SK-N-SH (cell line): Measurements from ENCODE around the gene GARNL3. TPM values are rescaled to one million over a fixed set of nuclear protein-coding genes. Genes with fewer than 3 reads are reported as not detected.

ENCODE experiments used
- CTCF ChIA-PET: fragments of 300-600, 350-600 bp; formaldehyde crosslinking; extraction: SDS; loops from one replicate; lab custom pipeline; 2021; lab: Yijun Ruan, JAX
- POLR2A ChIA-PET: fragments of 350-600 bp; sonication (Branson Sonifier 250); formaldehyde crosslinking; extraction: SDS; loops from one replicate; lab custom pipeline; 2020; ENCODE audit warnings: antibody characterized with exemption, inconsistent platforms; lab: Yijun Ruan, JAX
- DNase-seq: peaks from one replicate; pipeline ENCODE4 v3.0.0; 2012
- H2AFZ ChIP-seq: fragments of 200-600 bp; sonication (generic); 2 replicates; pipeline ENCODE4 v1.8.1; 2016; ENCODE audit warnings: antibody characterized with exemption, mild to moderate bottlenecking, low read depth
- H3F3A ChIP-seq: fragments of 200-600 bp; sonication (generic); replicated peaks from 2 replicates; pipeline ENCODE3; 2016; ENCODE audit warnings: antibody characterized with exemption, mild to moderate bottlenecking; ENCODE audit not compliant: insufficient read depth
- H3K27ac ChIP-seq, 2 experiments: fragments of 200-500 bp in 1 of 2; fragments of 200-600 bp in 1 of 2; sonication (Bioruptor generic) in 1 of 2; sonication (generic), shearing (Covaris generic) in 1 of 2; 2 replicates each; pipeline versions ENCODE4 v1.5.1 to v1.6.1; 2014 to 2016; ENCODE audit warnings: low read depth in 2 of 2, inconsistent platforms in 1 of 2, low read length in 1 of 2, mild to moderate bottlenecking in 1 of 2, mixed read lengths in 1 of 2
- H3K27me3 ChIP-seq: fragments of 200-600 bp; sonication (generic), shearing (Covaris generic); 2 replicates; pipeline ENCODE4 v1.6.1; 2016; ENCODE audit warnings: mixed run types; ENCODE audit not compliant: insufficient read depth
- H3K36me3 ChIP-seq, 2 experiments: fragments of 200-500 bp in 1 of 2; fragments of 200-600 bp in 1 of 2; sonication (Bioruptor generic) in 1 of 2; sonication (generic) in 1 of 2; replicated peaks in 1 of 2; 2 replicates each; pipeline versions ENCODE3 to v1.5.1; 2014 to 2016; ENCODE audit warnings: low read length in 1 of 2, mild to moderate bottlenecking in 1 of 2; ENCODE audit not compliant: insufficient read depth in 2 of 2, control insufficient read depth in 1 of 2
- H3K4me1 ChIP-seq, 2 experiments: fragments of 200-500 bp in 1 of 2; fragments of 200-600 bp in 1 of 2; sonication (Bioruptor generic) in 1 of 2; sonication (generic), shearing (Covaris generic) in 1 of 2; 2 replicates each; pipeline versions ENCODE4 v1.5.1 to v1.6.1; 2014 to 2016; ENCODE audit warnings: low read depth in 1 of 2, low read length in 1 of 2, mixed run types in 1 of 2; ENCODE audit not compliant: insufficient read depth in 2 of 2, control insufficient read depth in 1 of 2
- H3K4me2 ChIP-seq: fragments of 200-600 bp; sonication (generic), shearing (Covaris generic); 2 replicates; pipeline ENCODE4 v1.6.1; 2017; ENCODE audit warnings: mixed run types
- H3K4me3 ChIP-seq, 2 experiments: fragments of 200-500 bp in 1 of 2; fragments of 200-600 bp in 1 of 2; sonication (Bioruptor generic) in 1 of 2; sonication (generic), shearing (Covaris generic) in 1 of 2; 2 replicates each; pipeline versions ENCODE4 v1.5.1 to v1.8.1; 2014 to 2016; ENCODE audit warnings: low read depth in 2 of 2, inconsistent platforms in 1 of 2, low read length in 1 of 2, mild to moderate bottlenecking in 1 of 2, mixed read lengths in 1 of 2, moderate library complexity in 1 of 2
- H3K79me2 ChIP-seq: fragments of 200-600 bp; sonication (generic); 2 replicates; pipeline ENCODE4 v1.8.1; 2017; ENCODE audit warnings: mild to moderate bottlenecking; ENCODE audit not compliant: insufficient read depth
- H3K9ac ChIP-seq: fragments of 200-600 bp; sonication (generic); 2 replicates; pipeline ENCODE4 v1.6.1; 2017; ENCODE audit warnings: mixed run types
- H3K9me2 ChIP-seq: fragments of 200-600 bp; sonication (generic); 2 replicates; pipeline ENCODE4 v1.6.1; 2017; ENCODE audit warnings: mixed run types
- H3K9me3 ChIP-seq: fragments of 200-600 bp; sonication (generic); 2 replicates; pipeline ENCODE4 v1.6.1; 2017; ENCODE audit warnings: mixed run types, mild to moderate bottlenecking, moderate library complexity
- H4K20me1 ChIP-seq: fragments of 200-600 bp; sonication (generic); 2 replicates; pipeline ENCODE4 v1.6.1; 2017; ENCODE audit warnings: mild to moderate bottlenecking, mixed run types; ENCODE audit not compliant: insufficient read depth
- EZH2phosphoT487 ChIP-seq: fragments of 200-600 bp; sonication (generic); IDR thresholded peaks from 2 replicates; pipeline ENCODE4 v1.6.1; 2017; ENCODE audit warnings: low read depth, mixed run types, mild to moderate bottlenecking, antibody characterized with exemption, moderate library complexity, borderline replicate concordance
- FOXM1 ChIP-seq: IDR thresholded peaks from 2 replicates; pipeline ENCODE4 v1.4.0; 2012; ENCODE audit warnings: low read depth, mild to moderate bottlenecking
- JUND ChIP-seq: IDR thresholded peaks from 2 replicates; pipeline ENCODE4 v1.4.0; 2012
- MEF2A ChIP-seq: IDR thresholded peaks from 2 replicates; pipeline ENCODE4 v1.4.0; 2012; ENCODE audit warnings: low read depth, borderline replicate concordance
- MXI1 ChIP-seq: IDR thresholded peaks from 2 replicates; pipeline ENCODE4 v1.6.1; 2012; ENCODE audit warnings: mild to moderate bottlenecking, low read depth, low read length, improper control_type of control experiment
- NFIC ChIP-seq: IDR thresholded peaks from 2 replicates; pipeline ENCODE4 v1.4.0; 2012; ENCODE audit warnings: borderline replicate concordance
- NRF1 ChIP-seq: IDR thresholded peaks from 2 replicates; pipeline ENCODE4 v1.6.1; 2012; ENCODE audit warnings: low read depth, mild to moderate bottlenecking, low read length
- POLR2AphosphoS5 ChIP-seq: IDR thresholded peaks from 2 replicates; pipeline ENCODE4 v1.6.1; 2012; ENCODE audit warnings: low read depth, low read length
- RAD21 ChIP-seq: IDR thresholded peaks from 2 replicates; pipeline ENCODE4 v1.6.1; 2012; ENCODE audit warnings: mild to moderate bottlenecking, low read length
- RCOR1 ChIP-seq: fragments of 150-350 bp; IDR thresholded peaks from 2 replicates; pipeline ENCODE4 v1.6.1; 2017; ENCODE audit warnings: antibody characterized with exemption, low read length
- SIN3A ChIP-seq: IDR thresholded peaks from 2 replicates; pipeline ENCODE4 v1.6.1; 2012; ENCODE audit warnings: low read depth, mild to moderate bottlenecking, low read length, moderate library complexity, borderline replicate concordance
- SMC3 ChIP-seq: IDR thresholded peaks from 2 replicates; pipeline ENCODE4 v1.6.1; 2012; ENCODE audit warnings: low read depth, low read length, improper control_type of control experiment
- TCF12 ChIP-seq: IDR thresholded peaks from 2 replicates; pipeline ENCODE4 v1.4.0; 2012
- TEAD4 ChIP-seq: IDR thresholded peaks from 2 replicates; pipeline ENCODE4 v1.4.0; 2012; ENCODE audit warnings: mild to moderate bottlenecking, borderline replicate concordance; ENCODE audit not compliant: insufficient read depth
- YY1 ChIP-seq: IDR thresholded peaks from 2 replicates; pipeline ENCODE4 v1.4.0; 2012; ENCODE audit warnings: low read depth, mild to moderate bottlenecking
- WGBS: methylation state at CpG from one replicate; pipeline ENCODE4 v1.1.6; 2017; ENCODE audit warnings: low lambda C conversion rate; 5-methylcytosine and 5-hydroxymethylcytosine counted together
- polyA plus RNA-seq, 3 experiments: library from polyadenylated mRNA; depleted of rRNA; stranded (reverse); fragments of >200 nt; gene quantifications; 2 replicates each; pipeline ENCODE4 v1.2.3, GENCODE V29; 2012
- TF ChIP-seq, protein P1 (sequence below): fragments of 150-350 bp; IDR thresholded peaks from 2 replicates; pipeline ENCODE4 v1.6.1; 2016; ENCODE audit warnings: mild to moderate bottlenecking, low read depth, low read length
- TF ChIP-seq, protein P2 (sequence below): IDR thresholded peaks from 2 replicates; pipeline ENCODE4; 2012
- TF ChIP-seq, protein P3 (sequence below): IDR thresholded peaks from 2 replicates; pipeline ENCODE4 v1.6.1; 2012; ENCODE audit warnings: mild to moderate bottlenecking, low read depth, low read length, moderate library complexity
- TF ChIP-seq, protein P4 (sequence below): IDR thresholded peaks from 2 replicates; pipeline ENCODE4 v1.4.0; 2012; ENCODE audit warnings: low read depth, borderline replicate concordance

The GARNL3 gene
- polyA plus RNA-seq, 1 of the 3 experiments (the other 2 are of a cell fraction), result 9.1 TPM

DNA sequence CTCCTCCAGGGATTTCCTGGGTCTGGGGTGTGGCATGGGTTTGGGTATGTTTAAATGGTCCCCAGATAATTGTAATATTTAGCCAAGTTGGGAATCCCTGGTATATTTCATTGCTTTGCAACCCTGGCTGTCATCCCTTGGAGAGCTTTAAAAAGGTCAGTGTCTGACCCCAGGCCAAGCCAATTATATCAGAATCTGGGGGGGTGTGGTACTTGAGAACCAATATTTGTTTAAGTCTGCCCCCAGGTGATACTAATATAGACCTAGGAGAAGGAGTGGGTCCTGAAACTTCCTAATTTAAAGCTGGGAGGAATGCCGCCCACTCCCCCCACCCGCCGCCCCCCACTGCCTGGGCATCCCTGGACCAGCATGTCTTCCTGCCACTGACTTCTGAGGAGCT, 94.2 kb downstream of the GARNL3 start:
- H3K4me3 ChIP-seq, result no peak overlapping the region
- H3K36me3 ChIP-seq, result peaks cover 0 to 11% of the 10 kb centered on the region in 2 experiments
- no peaks in the 10 kb centered on the region for H3K9me3 ChIP-seq
- no peaks in the 10 kb centered on the region for H4K20me1 ChIP-seq
- H3K27me3 ChIP-seq, result no peaks in the 10 kb centered on the region
- no peak overlapping the region for H3K4me2 ChIP-seq
- H3K9ac ChIP-seq, result no peak overlapping the region
- H2AFZ ChIP-seq, result no peak overlapping the region
- no CpG with 5 or more reads among the region's 3 CpGs for WGBS
- DNase-seq, result no peak
- no peaks in the 10 kb centered on the region for H3F3A ChIP-seq
- TF ChIP-seq, protein P1, sequence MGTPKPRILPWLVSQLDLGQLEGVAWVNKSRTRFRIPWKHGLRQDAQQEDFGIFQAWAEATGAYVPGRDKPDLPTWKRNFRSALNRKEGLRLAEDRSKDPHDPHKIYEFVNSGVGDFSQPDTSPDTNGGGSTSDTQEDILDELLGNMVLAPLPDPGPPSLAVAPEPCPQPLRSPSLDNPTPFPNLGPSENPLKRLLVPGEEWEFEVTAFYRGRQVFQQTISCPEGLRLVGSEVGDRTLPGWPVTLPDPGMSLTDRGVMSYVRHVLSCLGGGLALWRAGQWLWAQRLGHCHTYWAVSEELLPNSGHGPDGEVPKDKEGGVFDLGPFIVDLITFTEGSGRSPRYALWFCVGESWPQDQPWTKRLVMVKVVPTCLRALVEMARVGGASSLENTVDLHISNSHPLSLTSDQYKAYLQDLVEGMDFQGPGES, result no peak
- no peak for TF ChIP-seq RAD21
- TF ChIP-seq, protein P2, sequence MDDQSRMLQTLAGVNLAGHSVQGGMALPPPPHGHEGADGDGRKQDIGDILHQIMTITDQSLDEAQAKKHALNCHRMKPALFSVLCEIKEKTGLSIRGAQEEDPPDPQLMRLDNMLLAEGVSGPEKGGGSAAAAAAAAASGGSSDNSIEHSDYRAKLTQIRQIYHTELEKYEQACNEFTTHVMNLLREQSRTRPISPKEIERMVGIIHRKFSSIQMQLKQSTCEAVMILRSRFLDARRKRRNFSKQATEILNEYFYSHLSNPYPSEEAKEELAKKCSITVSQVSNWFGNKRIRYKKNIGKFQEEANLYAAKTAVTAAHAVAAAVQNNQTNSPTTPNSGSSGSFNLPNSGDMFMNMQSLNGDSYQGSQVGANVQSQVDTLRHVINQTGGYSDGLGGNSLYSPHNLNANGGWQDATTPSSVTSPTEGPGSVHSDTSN, result no peak
- TF ChIP-seq NRF1, result no peak
- no peak for TF ChIP-seq MXI1
- no peak for TF ChIP-seq TCF12
- no peak for TF ChIP-seq FOXM1
- TF ChIP-seq JUND, result no peak
- no peaks in the 10 kb centered on the region for H3K9me2 ChIP-seq
- H3K79me2 ChIP-seq, result no peaks in the 10 kb centered on the region
- no peak overlapping the region for H3K27ac ChIP-seq
- ChIA-PET POLR2A (no interaction called here), CTCF (interaction anchor here (1.8 kb wide), 1 partner anchor 13 kb away, joined by 7 read pairs; no protein-coding TSS in a partner anchor)
- H3K4me1 ChIP-seq, result peaks cover 0 to 13% of the 10 kb centered on the region in 2 experiments; a peak in 1 of 4 replicates

DNA sequence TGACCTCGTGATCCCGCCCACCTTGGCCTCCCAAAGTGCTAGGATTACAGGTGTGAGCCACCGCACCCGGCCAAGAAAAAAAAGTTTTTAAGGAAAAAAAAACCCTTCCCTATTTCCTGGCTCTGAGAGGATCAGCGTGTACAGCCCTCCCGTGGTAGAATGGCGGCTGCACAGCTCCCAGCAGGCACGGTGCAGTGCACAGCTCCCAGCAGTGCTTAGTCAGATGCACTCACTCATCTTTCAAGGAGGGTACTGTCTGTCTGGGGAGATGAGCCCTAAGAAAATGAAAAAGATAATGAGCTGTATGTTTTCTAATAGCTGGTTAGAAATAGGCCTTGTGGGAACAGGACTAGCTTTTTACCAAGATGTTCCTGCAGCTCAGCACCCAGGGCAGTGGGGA, 95.7 kb downstream of the GARNL3 start:
- Histone ChIP-seq H3K79me2 (no peaks in the 10 kb centered on the region), H3K9me3 (no peaks in the 10 kb centered on the region), H3K27me3 (no peaks in the 10 kb centered on the region), H3K4me2 (no peak overlapping the region), H3K4me1 (peaks cover 0 to 13% of the 10 kb centered on the region in 2 experiments; a peak in 1 of 4 replicates), H3K36me3 (peaks cover 0 to 11% of the 10 kb centered on the region in 2 experiments), H3F3A (no peaks in the 10 kb centered on the region), H3K9me2 (no peaks in the 10 kb centered on the region), H3K27ac (no peak overlapping the region), H4K20me1 (no peaks in the 10 kb centered on the region), H3K9ac (no peak overlapping the region), H2AFZ (no peak overlapping the region), H3K4me3 (no peak overlapping the region)
- ChIA-PET CTCF (interaction anchor here (0.7 to 1.3 kb wide), 5 partner anchors 11 to 335 kb away, joined by 3 to 5 read pairs (median 3); no protein-coding TSS in a partner anchor), POLR2A (interaction anchor here (0.8 kb wide), 1 partner anchor 10 kb away, joined by 3 read pairs; no protein-coding TSS in a partner anchor)
- WGBS, result 87% methylated on average over 8 of the region's 8 CpGs
- no peak for DNase-seq
- TF ChIP-seq POLR2AphosphoS5, result no peak
- TF ChIP-seq, protein P2, result no peak
- TF ChIP-seq, protein P3, sequence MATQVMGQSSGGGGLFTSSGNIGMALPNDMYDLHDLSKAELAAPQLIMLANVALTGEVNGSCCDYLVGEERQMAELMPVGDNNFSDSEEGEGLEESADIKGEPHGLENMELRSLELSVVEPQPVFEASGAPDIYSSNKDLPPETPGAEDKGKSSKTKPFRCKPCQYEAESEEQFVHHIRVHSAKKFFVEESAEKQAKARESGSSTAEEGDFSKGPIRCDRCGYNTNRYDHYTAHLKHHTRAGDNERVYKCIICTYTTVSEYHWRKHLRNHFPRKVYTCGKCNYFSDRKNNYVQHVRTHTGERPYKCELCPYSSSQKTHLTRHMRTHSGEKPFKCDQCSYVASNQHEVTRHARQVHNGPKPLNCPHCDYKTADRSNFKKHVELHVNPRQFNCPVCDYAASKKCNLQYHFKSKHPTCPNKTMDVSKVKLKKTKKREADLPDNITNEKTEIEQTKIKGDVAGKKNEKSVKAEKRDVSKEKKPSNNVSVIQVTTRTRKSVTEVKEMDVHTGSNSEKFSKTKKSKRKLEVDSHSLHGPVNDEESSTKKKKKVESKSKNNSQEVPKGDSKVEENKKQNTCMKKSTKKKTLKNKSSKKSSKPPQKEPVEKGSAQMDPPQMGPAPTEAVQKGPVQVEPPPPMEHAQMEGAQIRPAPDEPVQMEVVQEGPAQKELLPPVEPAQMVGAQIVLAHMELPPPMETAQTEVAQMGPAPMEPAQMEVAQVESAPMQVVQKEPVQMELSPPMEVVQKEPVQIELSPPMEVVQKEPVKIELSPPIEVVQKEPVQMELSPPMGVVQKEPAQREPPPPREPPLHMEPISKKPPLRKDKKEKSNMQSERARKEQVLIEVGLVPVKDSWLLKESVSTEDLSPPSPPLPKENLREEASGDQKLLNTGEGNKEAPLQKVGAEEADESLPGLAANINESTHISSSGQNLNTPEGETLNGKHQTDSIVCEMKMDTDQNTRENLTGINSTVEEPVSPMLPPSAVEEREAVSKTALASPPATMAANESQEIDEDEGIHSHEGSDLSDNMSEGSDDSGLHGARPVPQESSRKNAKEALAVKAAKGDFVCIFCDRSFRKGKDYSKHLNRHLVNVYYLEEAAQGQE, result no peak
- TF ChIP-seq MEF2A, result no peak
- no peak for TF ChIP-seq SIN3A
- TF ChIP-seq SMC3, result no peak
- TF ChIP-seq FOXM1, result no peak
- no peak for TF ChIP-seq YY1
- TF ChIP-seq RCOR1, result no peak
- no peak for TF ChIP-seq NFIC
- TF ChIP-seq EZH2phosphoT487, result no peak
- TF ChIP-seq, protein P4, sequence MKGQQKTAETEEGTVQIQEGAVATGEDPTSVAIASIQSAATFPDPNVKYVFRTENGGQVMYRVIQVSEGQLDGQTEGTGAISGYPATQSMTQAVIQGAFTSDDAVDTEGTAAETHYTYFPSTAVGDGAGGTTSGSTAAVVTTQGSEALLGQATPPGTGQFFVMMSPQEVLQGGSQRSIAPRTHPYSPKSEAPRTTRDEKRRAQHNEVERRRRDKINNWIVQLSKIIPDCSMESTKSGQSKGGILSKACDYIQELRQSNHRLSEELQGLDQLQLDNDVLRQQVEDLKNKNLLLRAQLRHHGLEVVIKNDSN, result no peak
- TF ChIP-seq TEAD4, result no peak
